GM19467 (cell line): ENCODE data around the gene PARS2.

Experiments
- ATAC-seq: cut with Tn5 transposase; IDR thresholded peaks from one replicate; pipeline ENCODE4 v1.9.1; 2021; ENCODE audit warnings: mild to moderate bottlenecking, moderate library complexity; ENCODE audit not compliant: unreplicated experiment

Gene PARS2

GRCh38 chr1:54764133-54764921 is at the start of gene PARS2:
PARS2 (minus strand) TSS chr1:54764523; CDS start chr1:54759161, 5,362 bp downstream.
- ATAC-seq = peak; percentile 95

DNA sequence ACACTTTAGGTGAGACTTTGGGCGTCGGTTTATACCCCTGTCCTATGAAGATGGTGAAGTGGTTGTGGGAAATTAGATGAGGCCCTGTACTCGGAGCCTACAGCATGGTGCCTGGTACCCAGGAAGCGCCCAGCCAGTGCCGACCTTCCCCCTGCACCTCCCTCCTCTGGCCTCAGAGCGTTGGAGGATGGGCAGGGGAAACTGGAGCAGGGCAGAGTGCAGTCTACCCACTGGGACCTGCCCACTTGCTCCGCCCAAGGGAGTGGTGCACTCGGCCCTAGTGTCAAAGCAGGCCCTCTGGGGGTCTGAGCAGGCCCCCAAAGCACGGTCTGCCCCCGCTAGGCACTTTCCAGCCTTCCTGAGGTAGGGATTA is 49.8 kb upstream of the PARS2 start:
- ATAC-seq = no peak

DNA sequence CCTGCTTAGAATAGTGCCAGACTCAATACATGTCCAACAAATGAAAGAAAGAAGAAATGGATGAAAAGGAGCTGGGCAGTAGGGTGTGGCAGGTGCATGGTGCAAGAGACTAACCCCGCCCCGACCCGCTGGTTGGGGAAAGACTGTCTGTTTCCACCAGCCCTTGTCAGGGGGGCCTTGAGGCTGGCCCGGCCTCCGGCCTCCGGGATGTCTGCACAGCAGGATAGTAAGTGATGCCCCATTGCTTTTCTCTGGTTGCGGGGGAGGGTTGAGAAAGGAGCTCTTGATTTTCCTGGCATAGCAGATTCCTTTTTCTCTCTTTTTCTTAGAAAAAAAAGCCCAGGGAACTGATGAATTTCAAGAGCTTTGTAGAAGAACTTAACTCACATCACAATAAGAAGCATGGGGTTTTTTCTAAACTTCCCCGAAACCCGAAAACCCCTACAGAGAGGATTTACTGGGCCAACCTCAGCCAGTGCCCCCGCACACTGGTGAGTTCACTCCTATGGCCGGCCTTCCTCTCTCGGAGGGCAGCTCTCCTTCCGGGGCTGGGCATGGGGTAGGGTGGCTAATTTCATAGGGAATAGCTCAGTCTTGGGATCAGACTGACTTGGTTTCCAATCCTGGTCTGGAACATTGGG is 49.3 kb upstream of the PARS2 start:
- no peak for ATAC-seq

- ATAC-seq = no peak
Observed at GRCh38 chr1:54812801-54813484, 48.6 kb upstream of the PARS2 start.

DNA sequence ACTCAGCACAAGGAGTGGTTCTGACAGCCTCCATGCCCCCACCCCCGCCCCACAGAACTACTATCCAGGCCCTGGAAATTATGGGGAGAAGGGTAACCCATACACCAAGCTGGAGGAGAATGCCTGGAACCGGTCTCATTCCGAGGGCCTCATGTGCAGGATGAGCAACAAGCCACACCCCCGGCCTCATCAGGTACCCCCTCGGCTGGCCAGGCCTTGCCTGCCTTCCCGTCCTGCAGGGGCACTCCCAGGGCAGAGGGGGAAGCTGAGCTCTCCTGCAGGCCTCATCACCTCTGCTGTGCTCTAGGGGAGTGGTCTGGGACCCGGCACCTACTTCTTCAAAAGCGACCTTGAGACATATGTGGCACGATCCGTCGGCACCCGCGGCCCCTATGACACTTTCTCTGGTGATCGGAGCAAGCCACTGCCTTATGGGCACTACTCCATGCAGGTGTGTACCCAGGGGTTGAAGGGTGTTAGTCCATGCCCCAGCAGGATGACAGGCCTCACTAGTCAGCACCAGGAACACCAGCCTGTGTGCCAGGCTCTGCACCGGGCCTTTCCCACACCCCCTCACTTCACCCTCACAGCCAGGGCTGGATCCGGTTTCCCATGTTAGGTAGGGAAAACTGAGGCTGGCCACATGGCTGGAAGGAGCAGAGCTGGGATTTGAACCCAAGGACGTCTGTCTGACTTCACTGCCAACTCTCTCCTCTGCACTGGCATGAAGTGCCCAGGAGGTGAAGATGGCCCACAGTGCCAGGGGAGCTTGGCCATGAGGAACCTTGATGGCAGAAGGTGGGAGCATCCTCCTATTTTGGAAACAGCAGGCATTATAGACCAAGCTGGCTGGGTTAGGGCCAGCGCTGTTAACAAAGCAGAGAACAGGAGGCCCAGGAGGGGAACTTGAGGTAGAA is 47.7 kb upstream of the PARS2 start:
- ATAC-seq = no peak

GRCh38 chr1:54811066-54811465 is 46.7 kb upstream of the PARS2 start:
- ATAC-seq = no peak

- ATAC-seq = peak; percentile 71
Observed at GRCh38 chr1:54810153-54810942, 46.0 kb upstream of the PARS2 start.

- ATAC-seq = no peak
Observed at GRCh38 chr1:54809496-54810074, 45.3 kb upstream of the PARS2 start.

DNA sequence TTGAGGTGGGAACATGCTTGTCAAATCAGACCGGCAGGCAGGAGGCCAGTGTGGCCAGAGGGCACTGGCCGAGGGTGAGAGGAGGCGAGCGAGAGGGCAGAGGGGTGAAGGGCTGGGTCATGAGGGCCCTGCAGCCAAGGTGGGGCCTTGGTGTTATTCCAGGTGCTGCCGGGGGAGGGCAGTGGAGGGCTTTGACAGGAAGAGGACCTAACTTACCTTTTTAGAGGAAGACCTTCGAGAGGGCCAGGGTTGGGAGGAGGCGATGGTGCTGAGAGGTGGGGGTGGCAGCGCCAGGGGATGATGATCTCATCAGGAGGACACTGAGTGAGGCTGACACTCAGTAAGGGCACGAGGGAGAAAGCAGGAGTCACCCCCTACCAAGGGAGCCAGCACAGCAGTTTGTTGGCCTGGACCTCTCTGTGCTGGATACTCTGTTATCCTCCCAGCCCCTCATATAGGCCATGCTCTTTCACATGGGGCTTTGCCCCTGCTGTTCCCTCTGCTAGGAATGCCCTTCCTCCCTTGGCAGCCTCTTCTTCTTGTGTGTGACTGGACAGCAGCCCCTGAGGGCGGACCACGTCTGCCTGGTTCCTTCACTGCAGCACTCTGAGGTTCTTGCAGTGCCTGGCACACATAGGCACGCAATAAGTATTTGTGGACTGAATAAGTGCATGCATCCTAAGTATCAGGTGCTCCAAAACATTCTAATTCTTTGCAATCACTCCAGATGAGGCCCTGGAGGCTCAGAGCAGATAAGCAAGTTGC is 44.3 kb upstream of the PARS2 start:
- ATAC-seq = no peak

DNA sequence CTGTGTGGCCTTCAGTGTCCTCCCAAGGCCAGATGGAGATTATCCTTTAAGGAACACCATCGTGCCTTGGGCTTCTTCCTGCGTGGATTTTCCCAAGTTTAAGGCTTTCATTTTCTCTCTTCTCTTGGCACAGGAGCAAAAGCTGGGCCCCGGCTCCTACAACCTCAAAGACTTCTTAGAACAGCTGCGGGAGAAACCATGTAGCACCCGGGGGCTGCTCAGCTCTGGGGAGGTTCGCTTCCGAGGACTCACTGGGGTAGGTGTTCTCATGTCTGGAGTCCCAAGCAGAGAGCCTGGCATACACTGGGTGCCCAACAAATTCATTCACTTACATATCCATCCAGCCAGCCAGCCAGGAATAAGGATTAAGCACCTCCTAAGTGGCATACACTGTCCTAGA is 43.4 kb upstream of the PARS2 start:
- ATAC-seq = no peak

DNA sequence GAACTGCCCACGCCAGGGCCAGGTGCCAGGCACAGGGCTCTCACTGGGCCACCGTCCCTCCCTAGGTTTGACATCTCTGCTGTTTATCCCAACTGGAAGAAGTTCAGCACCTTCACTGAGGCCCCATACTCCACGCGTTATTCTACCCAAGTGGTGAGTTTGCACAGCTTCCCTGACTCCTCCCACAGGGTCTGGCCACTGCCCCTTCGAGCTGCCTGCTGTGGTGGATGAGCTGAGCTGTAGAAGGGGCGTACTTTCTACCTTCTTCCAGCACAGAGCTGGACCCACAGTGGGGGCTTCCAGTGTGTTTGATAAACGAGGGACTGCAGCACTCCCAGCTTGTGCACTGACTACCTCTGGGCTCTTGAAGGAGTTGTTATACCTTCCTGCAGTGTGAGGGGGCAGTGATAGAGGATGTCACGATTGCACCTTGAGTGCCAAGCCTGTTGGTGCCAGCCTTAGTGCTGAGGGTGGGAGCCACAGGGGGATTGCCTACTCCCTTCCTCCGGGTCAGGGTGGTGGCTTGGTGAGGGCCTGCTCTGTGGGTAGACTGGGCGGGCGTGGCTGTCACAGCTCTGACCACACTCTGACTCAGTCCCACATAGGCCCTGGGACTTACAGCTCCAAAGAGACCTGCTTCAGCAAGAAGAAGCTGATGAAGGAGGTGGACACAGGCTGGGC is 42.7 kb upstream of the PARS2 start:
- ATAC-seq = no peak

DNA sequence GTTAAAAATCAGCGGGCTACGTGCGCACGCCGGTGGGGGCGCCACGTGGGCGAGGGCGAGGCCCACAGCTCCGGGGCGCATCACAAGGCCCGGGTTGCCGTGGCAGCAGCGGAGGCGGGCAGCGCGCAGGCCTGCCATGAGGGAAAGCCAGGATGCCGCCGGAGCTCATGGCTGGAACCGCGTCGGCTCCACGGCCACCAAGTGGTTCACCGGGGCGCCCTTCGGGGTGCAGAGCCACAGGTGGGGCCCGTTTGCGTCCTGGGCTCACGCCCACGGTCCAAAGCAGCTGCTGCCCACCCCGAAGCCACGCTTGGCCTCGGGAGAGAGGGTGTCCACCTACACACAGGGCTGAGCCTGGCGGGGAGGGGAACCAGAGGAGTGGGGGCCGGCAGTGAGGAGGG is 41.7 kb upstream of the PARS2 start:
- ATAC-seq = no peak

GRCh38 chr1:54805466-54805865 is 41.1 kb upstream of the PARS2 start:
- no peak for ATAC-seq

DNA sequence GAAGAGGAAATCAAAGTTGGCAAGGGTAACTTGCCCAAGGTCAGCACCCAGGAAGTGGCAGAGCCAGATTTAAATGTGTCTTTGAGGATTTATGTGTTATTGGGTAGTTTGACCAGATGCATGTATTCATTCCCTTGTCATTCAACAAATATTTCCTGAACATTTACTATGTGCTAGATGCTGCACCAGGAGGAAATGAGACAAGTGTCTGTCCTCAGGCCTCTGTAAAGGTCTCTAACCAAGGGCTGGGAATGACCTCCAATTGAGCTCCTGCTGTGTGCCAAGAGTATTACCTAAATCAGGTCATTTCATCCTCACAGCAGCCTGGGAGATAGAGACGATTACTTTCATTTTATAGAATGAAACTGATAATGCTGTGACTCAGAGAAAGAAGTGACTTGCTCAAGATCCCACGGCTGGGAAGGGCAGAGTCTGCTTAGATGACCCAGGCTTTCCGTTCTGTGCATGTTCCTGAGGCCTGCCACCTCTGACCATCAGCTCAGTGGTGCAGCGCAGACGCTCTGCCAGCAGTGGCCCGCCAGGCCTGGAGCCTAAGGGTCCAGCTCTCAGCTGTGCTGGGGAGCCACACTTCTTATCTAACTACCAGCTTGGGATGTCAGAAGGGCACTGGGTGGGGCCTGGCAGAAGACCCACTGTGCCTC is 40.3 kb upstream of the PARS2 start:
- no peak for ATAC-seq

DNA sequence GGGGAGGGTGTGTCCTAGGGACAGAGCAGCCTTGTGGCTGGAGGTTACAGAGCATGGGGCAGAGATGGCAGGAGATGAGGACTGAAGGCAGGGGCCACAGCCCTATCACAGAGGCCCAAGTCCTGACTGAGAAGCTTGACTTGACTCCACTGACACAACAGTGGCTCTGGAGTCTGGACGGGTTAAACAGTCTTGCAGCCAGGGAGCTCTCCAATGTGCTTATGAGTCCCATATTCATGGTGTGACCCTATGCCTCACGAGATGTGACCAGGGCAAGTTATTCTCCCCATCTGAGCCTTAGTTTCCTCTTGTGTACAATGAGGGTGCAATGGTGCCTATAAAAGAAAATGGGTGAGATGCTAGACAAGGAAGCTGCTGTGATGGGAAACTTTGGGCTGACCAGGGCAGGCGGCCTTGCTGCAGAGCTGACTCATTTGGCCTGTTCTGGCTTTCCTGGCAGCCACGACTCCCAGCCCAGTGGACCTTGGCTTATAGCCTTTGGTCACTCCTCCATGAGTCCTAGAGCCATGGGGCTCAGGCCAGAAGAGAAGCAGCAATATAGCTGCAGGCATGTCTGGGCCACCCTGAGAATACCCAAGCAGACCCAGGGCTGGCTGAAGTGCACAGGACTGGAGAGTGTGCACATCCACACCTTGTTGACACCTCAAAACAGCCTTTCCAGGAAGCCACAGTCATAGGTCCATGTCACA is 39.6 kb upstream of the PARS2 start:
- no peak for ATAC-seq

DNA sequence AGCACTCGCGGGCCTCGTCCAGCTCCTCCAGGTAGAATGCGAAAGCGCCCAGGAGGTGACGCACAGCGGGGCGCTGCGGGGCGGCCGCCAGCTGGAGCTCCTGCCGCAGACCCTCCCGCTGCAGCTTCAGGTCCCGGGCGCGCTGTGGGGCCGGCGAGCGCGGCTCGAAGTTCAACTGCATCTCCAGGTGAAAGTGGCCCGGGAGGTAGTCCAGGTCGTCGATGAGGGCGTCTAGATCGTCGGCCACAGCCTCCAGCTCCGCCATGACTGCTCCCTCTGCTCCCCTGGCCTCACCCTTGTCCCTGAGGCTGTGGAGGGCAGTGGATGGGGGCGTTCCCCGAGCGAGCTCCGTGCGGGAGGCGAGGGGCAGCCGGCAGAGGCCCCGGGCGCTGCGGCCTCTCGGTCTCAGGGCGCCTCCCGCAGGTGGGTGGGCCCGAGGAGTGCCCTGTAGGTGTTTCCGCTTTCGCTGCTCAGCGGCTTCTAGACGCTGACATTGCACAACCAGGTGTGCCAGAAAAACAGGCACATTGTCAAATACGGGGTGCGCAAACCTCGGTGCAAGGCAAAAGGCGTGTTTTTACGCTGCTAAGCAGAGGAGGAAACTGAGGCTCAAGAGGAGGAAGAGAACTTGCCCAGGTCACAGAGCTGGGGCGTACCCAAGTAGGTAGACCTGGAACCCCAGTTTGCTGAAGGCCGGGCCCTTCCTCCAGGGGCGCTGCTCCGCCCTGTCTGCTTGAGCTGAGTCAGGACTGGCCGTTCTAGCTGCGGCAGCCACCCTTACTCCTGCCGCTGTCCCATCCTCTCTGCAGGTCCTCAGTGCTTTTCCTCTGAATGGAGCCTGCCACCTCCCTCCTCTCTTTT is 36.8 kb upstream of the PARS2 start, which contains the start of gene TTC22:
Gene TTC22, minus strand, starts transcription at position 425 of the 861 bp plus-strand sequence. Its CDS starts 160 bp downstream, at position 265.
- peak; percentile 75 for ATAC-seq
